ENCODE results near the gene OGFOD2. TPM values are rescaled to one million over a fixed set of nuclear protein-coding genes. Genes with fewer than 3 reads are reported as not detected.
"Not testable (repeated sequence)": the region's sequence is repeated elsewhere in the genome, so short reads cannot be mapped to it uniquely, and the experiment has no call there.

Gene OGFOD2
- total RNA-seq, 1 experiment from 2014 or later = 17.8 TPM

GRCh38 chr12:123006977-123007376, 31.9 kb downstream of the OGFOD2 start:
- Histone ChIP-seq H3K36me3 (replicated peaks; ENCODE audit: control insufficient read depth, insufficient read depth, low read length) (no peaks in the 10 kb centered on the region), H3K27me3 (ENCODE audit: control insufficient read depth, insufficient read depth, low read length) (no peaks in the 10 kb centered on the region), H3K4me3 (ENCODE audit: insufficient read depth, low read depth, low read length) (no peak overlapping the region)
- no peak for DNase-seq

- Histone ChIP-seq H3K36me3 (replicated peaks; ENCODE audit: control insufficient read depth, insufficient read depth, low read length) (no peaks in the 10 kb centered on the region), H3K4me3 (ENCODE audit: insufficient read depth, low read depth, low read length) (no peak overlapping the region), H3K27me3 (ENCODE audit: control insufficient read depth, insufficient read depth, low read length) (no peaks in the 10 kb centered on the region)
- DNase-seq = no peak
These were observed 35.1 kb downstream of the OGFOD2 start for GRCh38 chr12:123010110-123010509.

GRCh38 chr12:123010681-123011080, 35.6 kb downstream of the OGFOD2 start:
- Histone ChIP-seq H3K4me3 (ENCODE audit: insufficient read depth, low read depth, low read length) (no peak overlapping the region), H3K36me3 (replicated peaks; ENCODE audit: control insufficient read depth, insufficient read depth, low read length) (no peaks in the 10 kb centered on the region), H3K27me3 (ENCODE audit: control insufficient read depth, insufficient read depth, low read length) (no peaks in the 10 kb centered on the region)
- DNase-seq = no peak

GRCh38 chr12:123011701-123012100, 36.7 kb downstream of the OGFOD2 start:
- Histone ChIP-seq H3K27me3 (ENCODE audit: control insufficient read depth, insufficient read depth, low read length) (no peaks in the 10 kb centered on the region), H3K36me3 (replicated peaks; ENCODE audit: control insufficient read depth, insufficient read depth, low read length) (no peaks in the 10 kb centered on the region), H3K4me3 (ENCODE audit: insufficient read depth, low read depth, low read length) (no peak overlapping the region)
- DNase-seq = no peak

- H3K4me3 ChIP-seq (ENCODE audit: insufficient read depth, low read depth, low read length) = no peak overlapping the region
- no peaks in the 10 kb centered on the region for H3K27me3 ChIP-seq (ENCODE audit: control insufficient read depth, insufficient read depth, low read length)
- no peak for DNase-seq
- no peaks in the 10 kb centered on the region for H3K36me3 ChIP-seq (replicated peaks; ENCODE audit: control insufficient read depth, insufficient read depth, low read length)
These were observed 38.4 kb downstream of the OGFOD2 start for GRCh38 chr12:123013185-123014095.

- not testable (repeated sequence) for H3K27me3 ChIP-seq (ENCODE audit: control insufficient read depth, insufficient read depth, low read length); H3K4me3 ChIP-seq (ENCODE audit: insufficient read depth, low read depth, low read length); H3K36me3 ChIP-seq (replicated peaks; ENCODE audit: control insufficient read depth, insufficient read depth, low read length); DNase-seq
These were observed 39.4 kb downstream of the OGFOD2 start for GRCh38 chr12:123014473-123014872.

- DNase-seq = no peak
- H3K27me3 ChIP-seq (ENCODE audit: control insufficient read depth, insufficient read depth, low read length) = no peaks in the 10 kb centered on the region
- no peak overlapping the region for H3K4me3 ChIP-seq (ENCODE audit: insufficient read depth, low read depth, low read length)
- no peaks in the 10 kb centered on the region for H3K36me3 ChIP-seq (replicated peaks; ENCODE audit: control insufficient read depth, insufficient read depth, low read length)
These were observed 42.7 kb downstream of the OGFOD2 start for GRCh38 chr12:123017753-123018152.

- Histone ChIP-seq H3K27me3 (ENCODE audit: control insufficient read depth, insufficient read depth, low read length) (no peaks in the 10 kb centered on the region), H3K36me3 (replicated peaks; ENCODE audit: control insufficient read depth, insufficient read depth, low read length) (no peaks in the 10 kb centered on the region), H3K4me3 (ENCODE audit: insufficient read depth, low read depth, low read length) (no peak overlapping the region)
- no peak for DNase-seq
These were observed 44.7 kb downstream of the OGFOD2 start for GRCh38 chr12:123019841-123020138.

- H3K27me3 ChIP-seq (ENCODE audit: control insufficient read depth, insufficient read depth, low read length) = no peaks in the 10 kb centered on the region
- H3K36me3 ChIP-seq (replicated peaks; ENCODE audit: control insufficient read depth, insufficient read depth, low read length) = no peaks in the 10 kb centered on the region
- no peak for DNase-seq
- no peak overlapping the region for H3K4me3 ChIP-seq (ENCODE audit: insufficient read depth, low read depth, low read length)
These were observed 46.9 kb downstream of the OGFOD2 start for GRCh38 chr12:123021688-123022604.

GRCh38 chr12:123022846-123023245, 47.8 kb downstream of the OGFOD2 start:
- DNase-seq = no peak
- H3K36me3 ChIP-seq (replicated peaks; ENCODE audit: control insufficient read depth, insufficient read depth, low read length) = no peaks in the 10 kb centered on the region

GRCh38 chr12:123024819-123025391, 49.9 kb downstream of the OGFOD2 start:
- Histone ChIP-seq H3K4me3 (ENCODE audit: insufficient read depth, low read depth, low read length) (no peak overlapping the region), H3K27me3 (ENCODE audit: control insufficient read depth, insufficient read depth, low read length) (no peaks in the 10 kb centered on the region), H3K36me3 (replicated peaks; ENCODE audit: control insufficient read depth, insufficient read depth, low read length) (no peaks in the 10 kb centered on the region)
- no peak for DNase-seq

More at GRCh38 chr12:123022846-123023245, 47.8 kb downstream of the OGFOD2 start:
- H3K27me3 ChIP-seq (ENCODE audit: control insufficient read depth, insufficient read depth, low read length) = no peaks in the 10 kb centered on the region
- no peak overlapping the region for H3K4me3 ChIP-seq (ENCODE audit: insufficient read depth, low read depth, low read length)

GRCh38 chr12:123026094-123026853, 51.2 kb downstream of the OGFOD2 start:
- no peaks in the 10 kb centered on the region for H3K27me3 ChIP-seq (ENCODE audit: control insufficient read depth, insufficient read depth, low read length)
- no peaks in the 10 kb centered on the region for H3K36me3 ChIP-seq (replicated peaks; ENCODE audit: control insufficient read depth, insufficient read depth, low read length)
- no peak overlapping the region for H3K4me3 ChIP-seq (ENCODE audit: insufficient read depth, low read depth, low read length)
- DNase-seq = no peak

GRCh38 chr12:123027726-123028445, 52.8 kb downstream of the OGFOD2 start:
- peak; percentile 78 for DNase-seq
- no peak overlapping the region for H3K4me3 ChIP-seq (ENCODE audit: insufficient read depth, low read depth, low read length)

More at GRCh38 chr12:123027726-123028445, 52.8 kb downstream of the OGFOD2 start:
- Histone ChIP-seq H3K36me3 (replicated peaks; ENCODE audit: control insufficient read depth, insufficient read depth, low read length) (no peaks in the 10 kb centered on the region), H3K27me3 (ENCODE audit: control insufficient read depth, insufficient read depth, low read length) (no peaks in the 10 kb centered on the region)

All from H7 (cell line).